K562 (cell line): ENCODE measurements around the gene MACROD2. TPM values are rescaled to one million over a fixed set of nuclear protein-coding genes. Genes with fewer than 3 reads are reported as not detected.

ENCODE experiments used
- ATAC-seq: fragments of 200-7000 bp; cut with Tn5 transposase; 3 replicates; pipeline ENCODE4 v1.9.1; 2020; ENCODE audit warnings: moderate library complexity
- BruUV-seq: library from RNA; stranded (reverse); fragments of 400-500 nt; replicated peaks from 2 replicates; lab custom pipeline; 2021; lab: Mats Ljungman, UMichigan
- CTCF ChIA-PET: fragments of 300-600 bp; formaldehyde crosslinking; extraction: SDS; loops from one replicate; lab custom pipeline; 2021; ENCODE audit warnings: low intra/inter-chr PET ratio; lab: Yijun Ruan, JAX
- POLR2A ChIA-PET: fragments of 300-600, 350-650 bp; sonication (Branson Sonifier 250); formaldehyde crosslinking; extraction: SDS; loops from one replicate; lab custom pipeline; 2021; ENCODE audit warnings: antibody characterized with exemption, inconsistent platforms; lab: Yijun Ruan, JAX
- DNase-seq, 4 experiments: peaks; one replicate each; pipeline versions ENCODE4 v3.0.0 to v3.0.0-alpha.2; 2011 to 2018; ENCODE audit warnings: low spot score in 3 of 4, mixed read lengths in 3 of 4; ENCODE audit errors: extremely low read depth in 1 of 4
- FAIRE-seq: peaks from 2 replicates; lab custom pipeline; 2011; peaks lifted over from hg19 to GRCh38; lab: Jason Lieb, UNC
- H2AFZ ChIP-seq: 2 replicates; pipeline ENCODE4 v1.6.0; 2011; ENCODE audit warnings: low read depth, low read length, control low read depth, inconsistent platforms
- H3K27ac ChIP-seq: fragments of 200-600 bp; 3 replicates; pipeline ENCODE4 v1.8.0; 2011; ENCODE audit warnings: low read depth, mild to moderate bottlenecking, control low read depth, inconsistent platforms, low read length, moderate library complexity, mixed read lengths; ENCODE audit errors: extremely low read depth
- H3K27me3 ChIP-seq, 2 experiments: fragments of 300-600 bp in 1 of 2; 2 replicates in 1 of 2; 3 replicates in 1 of 2; pipeline versions ENCODE4 v1.6.0 to v1.8.0; 2011; ENCODE audit warnings: inconsistent platforms in 2 of 2, low read length in 2 of 2, mild to moderate bottlenecking in 1 of 2, mixed read lengths in 1 of 2, moderate library complexity in 1 of 2; ENCODE audit not compliant: control insufficient read depth in 2 of 2, insufficient read depth in 2 of 2
- H3K36me3 ChIP-seq: fragments of 300-600 bp; 3 replicates; pipeline ENCODE4 v1.8.0; 2011; ENCODE audit warnings: mild to moderate bottlenecking, low read length, inconsistent platforms; ENCODE audit not compliant: control insufficient read depth, insufficient read depth
- H3K4me1 ChIP-seq, 2 experiments: fragments of 200-600 bp in 1 of 2; replicated peaks in 1 of 2; 2 replicates in 1 of 2; 3 replicates in 1 of 2; pipeline versions ENCODE4 v1.5.1 to v1.8.0; 2011; ENCODE audit warnings: inconsistent platforms in 2 of 2, low read length in 2 of 2, mild to moderate bottlenecking in 1 of 2, mixed read lengths in 1 of 2, moderate library complexity in 1 of 2; ENCODE audit not compliant: control insufficient read depth in 2 of 2, insufficient read depth in 2 of 2
- H3K4me2 ChIP-seq: 2 replicates; pipeline ENCODE4 v1.6.1; 2011; ENCODE audit warnings: low read length, control low read depth, inconsistent platforms, mixed read lengths; ENCODE audit not compliant: insufficient read depth
- H3K4me3 ChIP-seq: fragments of 200-600 bp; sonication (generic), shearing (Covaris generic); 2 replicates; pipeline ENCODE4 v1.5.1; 2016; ENCODE audit warnings: control low read depth, inconsistent platforms
- H3K79me2 ChIP-seq: fragments of 200-600 bp; 3 replicates; pipeline ENCODE4 v1.8.0; 2011; ENCODE audit warnings: low read length, inconsistent platforms; ENCODE audit not compliant: control insufficient read depth, insufficient read depth
- H3K9ac ChIP-seq, 2 experiments: 2 replicates each; pipeline versions ENCODE4 v1.6.0 to v1.6.1; 2011; ENCODE audit warnings: low read depth in 2 of 2, low read length in 2 of 2, control low read depth in 1 of 2, inconsistent platforms in 1 of 2, mild to moderate bottlenecking in 1 of 2, mixed read lengths in 1 of 2; ENCODE audit not compliant: insufficient read depth in 1 of 2
- H3K9me1 ChIP-seq: one replicate; pipeline ENCODE4 v1.6.0; 2011; ENCODE audit warnings: inconsistent platforms, mild to moderate bottlenecking, low read length, moderate library complexity; ENCODE audit not compliant: control insufficient read depth, insufficient read depth
- H3K9me3 ChIP-seq: replicated peaks from 2 replicates; pipeline ENCODE4 v1.5.1; 2011; ENCODE audit warnings: low read depth, low read length, inconsistent platforms; ENCODE audit not compliant: control insufficient read depth, insufficient read depth
- H4K20me1 ChIP-seq: replicated peaks from 2 replicates; pipeline ENCODE4 v1.6.1; 2011; ENCODE audit warnings: low read length, inconsistent platforms, mixed read lengths; ENCODE audit not compliant: control insufficient read depth, insufficient read depth
- BACH1 ChIP-seq: fragments of 200-800 bp; sonication (Bioruptor generic); IDR thresholded peaks from 2 replicates; pipeline ENCODE4 v1.6.1; 2016; ENCODE audit warnings: missing genetic modification characterization, missing compliant biosample characterization
- FIP1L1 ChIP-seq: fragments of 200-400 bp; formaldehyde crosslinking; IDR thresholded peaks from 2 replicates; pipeline ENCODE4 v1.6.1; 2018; ENCODE audit warnings: mild to moderate bottlenecking, low read depth, low read length; ENCODE audit not compliant: poor library complexity, severe bottlenecking
- MEIS2 ChIP-seq: fragments of 450-650 bp; IDR thresholded peaks from 2 replicates; pipeline ENCODE4 v1.6.1; 2014; ENCODE audit warnings: mild to moderate bottlenecking; ENCODE audit not compliant: partially characterized antibody
- MTA3 ChIP-seq: fragments of 450-650 bp; formaldehyde crosslinking; IDR thresholded peaks from 2 replicates; pipeline ENCODE4 v1.6.1; 2017; ENCODE audit warnings: mild to moderate bottlenecking, borderline replicate concordance
- PTTG1 ChIP-seq: fragments of 450-650 bp; IDR thresholded peaks from 2 replicates; pipeline ENCODE4 v1.6.1; 2016; ENCODE audit warnings: low read depth, mild to moderate bottlenecking, missing genetic modification characterization, missing compliant biosample characterization
- RB1 ChIP-seq: fragments of 450-650 bp; IDR thresholded peaks from 2 replicates; pipeline ENCODE4 v1.6.1; 2017; ENCODE audit warnings: low read depth, mild to moderate bottlenecking
- SIX5 ChIP-seq, 2 experiments: IDR thresholded peaks; 2 replicates each; pipeline ENCODE4 v1.6.1; 2011; ENCODE audit warnings: low read length in 2 of 2, borderline replicate concordance in 1 of 2, low read depth in 1 of 2, mild to moderate bottlenecking in 1 of 2, moderate library complexity in 1 of 2; ENCODE audit not compliant: insufficient read depth in 1 of 2
- SNIP1 ChIP-seq: fragments of 450-650 bp; IDR thresholded peaks from 2 replicates; pipeline ENCODE4 v1.7.1; 2017; ENCODE audit warnings: low read depth, mild to moderate bottlenecking
- TAF7 ChIP-seq: fragments of 450-650 bp; IDR thresholded peaks from 2 replicates; pipeline ENCODE4 v1.6.1; 2016; ENCODE audit warnings: missing genetic modification characterization, missing compliant biosample characterization
- ZNF311 ChIP-seq: fragments of 250-450 bp; sonication (Bioruptor Pico); IDR thresholded peaks from 2 replicates; pipeline ENCODE4 v1.4.0; 2020; ENCODE audit warnings: mild to moderate bottlenecking, moderate library complexity
- ZNF347 ChIP-seq: fragments of 450-650 bp; formaldehyde crosslinking; IDR thresholded peaks from 2 replicates; pipeline ENCODE4 v1.4.0; 2020; ENCODE audit warnings: low read depth, mild to moderate bottlenecking, moderate library complexity
- ZNF584 ChIP-seq: fragments of 200-800 bp; sonication (Bioruptor generic); IDR thresholded peaks from 2 replicates; pipeline ENCODE4 v1.6.1; 2016; ENCODE audit warnings: low read depth, mild to moderate bottlenecking, missing genetic modification characterization, missing compliant biosample characterization
- ZNF644 ChIP-seq: fragments of 200-800 bp; sonication (Bioruptor generic); IDR thresholded peaks from 2 replicates; pipeline ENCODE4 v1.6.1; 2016; ENCODE audit warnings: low read depth, missing genetic modification characterization, missing compliant biosample characterization
- WGBS: fragments of 100-300 bp; shearing (Covaris generic); methylation state at CpG from one replicate; pipeline ENCODE4 v1.1.6; 2016; ENCODE audit warnings: low coverage, mixed read lengths; ENCODE audit not compliant: insufficient coverage; ENCODE audit errors: missing lambda C conversion rate; 5-methylcytosine and 5-hydroxymethylcytosine counted together
- in situ Hi-C: fragments of 300-500 bp; cut with MboI; formaldehyde crosslinking; loops from 4 replicates; pipeline ENCODE4 v1.15.0; 2018; ENCODE audit warnings: inconsistent platforms, mixed read lengths
- intact Hi-C: fragments of 100-400 bp; cut with micrococcal nuclease; formaldehyde crosslinking; loops from 2 replicates; pipeline ENCODE4 v1.14.2; 2022
- polyA plus RNA-seq, 8 experiments: library from polyadenylated mRNA; depleted of rRNA in 4 of 8; stranded (reverse) in 5 of 8; unstranded in 3 of 8; fragments of >200 nt; fragmentation: Nextera tagmentation in 2 of 8; fragmentation: Illumina TruSeq in 1 of 8; extraction: Ambion mirVana in 2 of 8; extraction: Trizol in 1 of 8; gene quantifications; 2 replicates each; pipeline versions ENCODE4 v1.2.1 to v1.2.3, GENCODE V29; 2011 to 2014; ENCODE audit warnings: inconsistent platforms in 1 of 8, missing spikeins in 1 of 8
- total RNA-seq, 7 experiments: library from RNA; depleted of rRNA in 6 of 7; stranded (reverse); fragments of >200 nt in 6 of 7; fragmentation: Illumina TruSeq in 2 of 7; extraction: Trizol in 2 of 7; gene quantifications; 2 replicates each; pipeline versions ENCODE4 v1.2.1 to v1.2.3, GENCODE V29; 2011 to 2021; ENCODE audit warnings: low replicate concordance in 1 of 7
- TF ChIP-seq, protein P1 (sequence below): fragments of 250-450 bp; sonication (Bioruptor Pico); IDR thresholded peaks from 2 replicates; pipeline ENCODE4 v1.5.0; 2020; ENCODE audit warnings: mild to moderate bottlenecking
- TF ChIP-seq, protein P2 (sequence below): fragments of 250-450 bp; sonication (Bioruptor Pico); IDR thresholded peaks from 2 replicates; pipeline ENCODE4 v1.8.0; 2021; ENCODE audit warnings: mild to moderate bottlenecking, moderate library complexity
- TF ChIP-seq, protein P3 (sequence below): fragments of 450-650 bp; IDR thresholded peaks from 2 replicates; pipeline ENCODE4 v1.6.1; 2016
- TF ChIP-seq, protein P4 (sequence below): fragments of 450-650 bp; IDR thresholded peaks from 2 replicates; pipeline ENCODE4 v1.6.1; 2017; ENCODE audit warnings: antibody characterized with exemption

The MACROD2 gene
- total and polyA plus RNA-seq, 9 of the 15 experiments (the other 6 are each of a cell fraction or from before 2014, with no cell fraction given) = not detected

DNA sequence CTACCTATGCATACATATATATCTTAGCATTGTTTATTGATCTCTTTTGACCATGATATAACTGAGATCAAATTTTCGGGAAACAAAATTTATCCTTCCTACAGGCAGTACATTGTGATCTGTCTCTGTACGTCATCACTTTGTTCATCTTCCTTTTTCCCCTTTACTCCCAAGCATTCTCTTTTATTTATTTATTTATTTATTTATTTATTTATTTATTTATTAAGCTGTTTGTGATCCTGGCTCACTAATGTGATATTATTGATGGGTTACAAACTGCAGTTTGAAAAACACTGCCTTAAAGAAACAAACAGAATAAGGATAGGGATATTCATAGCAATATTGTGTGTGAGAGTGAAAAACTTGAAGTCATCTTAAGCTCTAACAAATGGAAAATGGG, 51.2 kb downstream of the MACROD2 start (continued):
- no peak for TF ChIP-seq BACH1 (tag)
- TF ChIP-seq TAF7 (tag) = no peak

DNA sequence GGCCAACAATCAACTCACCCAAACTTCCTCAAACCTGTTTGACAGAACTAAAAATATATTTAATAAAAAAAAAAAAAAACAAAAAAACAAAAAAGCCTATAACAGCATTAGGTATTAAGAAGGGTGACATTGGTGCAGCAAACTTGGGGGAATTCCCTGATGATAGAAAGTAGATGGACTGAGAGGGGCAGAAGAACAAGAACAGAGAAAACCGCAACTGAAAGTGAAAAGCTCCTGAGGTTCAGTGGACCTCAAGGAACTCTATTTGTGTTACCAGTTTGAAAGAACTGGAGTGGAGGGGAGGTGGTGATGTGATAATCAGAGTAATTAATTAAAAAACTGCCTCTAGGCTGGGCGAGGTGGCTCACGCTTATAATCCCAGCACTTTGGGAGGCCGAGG, 53.8 kb downstream of the MACROD2 start:
- Histone ChIP-seq H3K36me3 (no peaks in the 10 kb centered on the region), H3K9me1 (no peaks in the 10 kb centered on the region), H2AFZ (no peak overlapping the region), H3K27me3 (no peaks in the 10 kb centered on the region), H3K4me1 (no peaks in the 10 kb centered on the region), H4K20me1 (no peaks in the 10 kb centered on the region), H3K4me2 (no peak overlapping the region), H3K9ac (no peak overlapping the region), H3K27ac (no peak overlapping the region), H3K4me3 (no peak overlapping the region), H3K9me3 (no peaks in the 10 kb centered on the region), H3K79me2 (no peaks in the 10 kb centered on the region)
- ATAC-seq = no peak
- POLR2A ChIA-PET = no interaction called here
- 0% methylated on average over 1 of the region's 4 CpGs for WGBS
- intact Hi-C loops (no loop called here), in situ Hi-C loops (no loop called here)
- CTCF ChIA-PET = no interaction called here
- BruUV-seq = no TSS peak
- FAIRE-seq = no peak
- no peak for DNase-seq
- TF ChIP-seq ZNF311 (CRISPR knock-in tag) (no peak), SIX5 (IDR thresholded peaks at IDR 0.05; ENCODE audit: borderline replicate concordance in 1 of 2, insufficient read depth in 1 of 2, low read depth in 1 of 2, low read length in 2 of 2) (no peak), FIP1L1 (no peak), PTTG1 (tag) (no peak), MEIS2 (no peak), SNIP1 (no peak), ZNF347 (CRISPR knock-in tag) (no peak), ZNF584 (no peak), MTA3 (no peak), ZNF644 (tag) (no peak), RB1 (no peak)
- TF ChIP-seq, protein P1, sequence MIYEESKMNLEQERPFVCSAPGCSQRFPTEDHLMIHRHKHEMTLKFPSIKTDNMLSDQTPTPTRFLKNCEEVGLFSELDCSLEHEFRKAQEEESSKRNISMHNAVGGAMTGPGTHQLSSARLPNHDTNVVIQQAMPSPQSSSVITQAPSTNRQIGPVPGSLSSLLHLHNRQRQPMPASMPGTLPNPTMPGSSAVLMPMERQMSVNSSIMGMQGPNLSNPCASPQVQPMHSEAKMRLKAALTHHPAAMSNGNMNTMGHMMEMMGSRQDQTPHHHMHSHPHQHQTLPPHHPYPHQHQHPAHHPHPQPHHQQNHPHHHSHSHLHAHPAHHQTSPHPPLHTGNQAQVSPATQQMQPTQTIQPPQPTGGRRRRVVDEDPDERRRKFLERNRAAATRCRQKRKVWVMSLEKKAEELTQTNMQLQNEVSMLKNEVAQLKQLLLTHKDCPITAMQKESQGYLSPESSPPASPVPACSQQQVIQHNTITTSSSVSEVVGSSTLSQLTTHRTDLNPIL (CRISPR knock-in tag) = no peak
- TF ChIP-seq, protein P2, sequence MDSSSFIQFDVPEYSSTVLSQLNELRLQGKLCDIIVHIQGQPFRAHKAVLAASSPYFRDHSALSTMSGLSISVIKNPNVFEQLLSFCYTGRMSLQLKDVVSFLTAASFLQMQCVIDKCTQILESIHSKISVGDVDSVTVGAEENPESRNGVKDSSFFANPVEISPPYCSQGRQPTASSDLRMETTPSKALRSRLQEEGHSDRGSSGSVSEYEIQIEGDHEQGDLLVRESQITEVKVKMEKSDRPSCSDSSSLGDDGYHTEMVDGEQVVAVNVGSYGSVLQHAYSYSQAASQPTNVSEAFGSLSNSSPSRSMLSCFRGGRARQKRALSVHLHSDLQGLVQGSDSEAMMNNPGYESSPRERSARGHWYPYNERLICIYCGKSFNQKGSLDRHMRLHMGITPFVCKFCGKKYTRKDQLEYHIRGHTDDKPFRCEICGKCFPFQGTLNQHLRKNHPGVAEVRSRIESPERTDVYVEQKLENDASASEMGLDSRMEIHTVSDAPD (CRISPR knock-in tag) = no peak
- TF ChIP-seq, protein P3, sequence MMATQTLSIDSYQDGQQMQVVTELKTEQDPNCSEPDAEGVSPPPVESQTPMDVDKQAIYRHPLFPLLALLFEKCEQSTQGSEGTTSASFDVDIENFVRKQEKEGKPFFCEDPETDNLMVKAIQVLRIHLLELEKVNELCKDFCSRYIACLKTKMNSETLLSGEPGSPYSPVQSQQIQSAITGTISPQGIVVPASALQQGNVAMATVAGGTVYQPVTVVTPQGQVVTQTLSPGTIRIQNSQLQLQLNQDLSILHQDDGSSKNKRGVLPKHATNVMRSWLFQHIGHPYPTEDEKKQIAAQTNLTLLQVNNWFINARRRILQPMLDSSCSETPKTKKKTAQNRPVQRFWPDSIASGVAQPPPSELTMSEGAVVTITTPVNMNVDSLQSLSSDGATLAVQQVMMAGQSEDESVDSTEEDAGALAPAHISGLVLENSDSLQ = no peak
- TF ChIP-seq, protein P4, sequence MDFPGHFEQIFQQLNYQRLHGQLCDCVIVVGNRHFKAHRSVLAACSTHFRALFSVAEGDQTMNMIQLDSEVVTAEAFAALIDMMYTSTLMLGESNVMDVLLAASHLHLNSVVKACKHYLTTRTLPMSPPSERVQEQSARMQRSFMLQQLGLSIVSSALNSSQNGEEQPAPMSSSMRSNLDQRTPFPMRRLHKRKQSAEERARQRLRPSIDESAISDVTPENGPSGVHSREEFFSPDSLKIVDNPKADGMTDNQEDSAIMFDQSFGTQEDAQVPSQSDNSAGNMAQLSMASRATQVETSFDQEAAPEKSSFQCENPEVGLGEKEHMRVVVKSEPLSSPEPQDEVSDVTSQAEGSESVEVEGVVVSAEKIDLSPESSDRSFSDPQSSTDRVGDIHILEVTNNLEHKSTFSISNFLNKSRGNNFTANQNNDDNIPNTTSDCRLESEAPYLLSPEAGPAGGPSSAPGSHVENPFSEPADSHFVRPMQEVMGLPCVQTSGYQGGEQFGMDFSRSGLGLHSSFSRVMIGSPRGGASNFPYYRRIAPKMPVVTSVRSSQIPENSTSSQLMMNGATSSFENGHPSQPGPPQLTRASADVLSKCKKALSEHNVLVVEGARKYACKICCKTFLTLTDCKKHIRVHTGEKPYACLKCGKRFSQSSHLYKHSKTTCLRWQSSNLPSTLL = no peak
